Mammary epithelial cell (primary cell): ENCODE results near the gene AKT2.

Source experiments
- EZH2 ChIP-seq: IDR thresholded peaks from 2 replicates; pipeline ENCODE4 v1.6.1; 2012; ENCODE audit warnings: low read length, inconsistent platforms, borderline replicate concordance
- TF ChIP-seq, protein P1 (sequence below), 2 donors: IDR thresholded peaks in 1 of 2; conservative IDR thresholded peaks in 1 of 2; 2 replicates each; pipeline ENCODE4 v1.5.1; 2011 to 2012; ENCODE audit warnings: inconsistent platforms in 2 of 2, low read length in 2 of 2, mild to moderate bottlenecking in 2 of 2, control low read depth in 1 of 2, low read depth in 1 of 2; ENCODE audit not compliant: insufficient read depth in 1 of 2; ENCODE audit errors: extremely low read depth in 1 of 2

- no peak for TF ChIP-seq EZH2
- TF ChIP-seq, protein P1, sequence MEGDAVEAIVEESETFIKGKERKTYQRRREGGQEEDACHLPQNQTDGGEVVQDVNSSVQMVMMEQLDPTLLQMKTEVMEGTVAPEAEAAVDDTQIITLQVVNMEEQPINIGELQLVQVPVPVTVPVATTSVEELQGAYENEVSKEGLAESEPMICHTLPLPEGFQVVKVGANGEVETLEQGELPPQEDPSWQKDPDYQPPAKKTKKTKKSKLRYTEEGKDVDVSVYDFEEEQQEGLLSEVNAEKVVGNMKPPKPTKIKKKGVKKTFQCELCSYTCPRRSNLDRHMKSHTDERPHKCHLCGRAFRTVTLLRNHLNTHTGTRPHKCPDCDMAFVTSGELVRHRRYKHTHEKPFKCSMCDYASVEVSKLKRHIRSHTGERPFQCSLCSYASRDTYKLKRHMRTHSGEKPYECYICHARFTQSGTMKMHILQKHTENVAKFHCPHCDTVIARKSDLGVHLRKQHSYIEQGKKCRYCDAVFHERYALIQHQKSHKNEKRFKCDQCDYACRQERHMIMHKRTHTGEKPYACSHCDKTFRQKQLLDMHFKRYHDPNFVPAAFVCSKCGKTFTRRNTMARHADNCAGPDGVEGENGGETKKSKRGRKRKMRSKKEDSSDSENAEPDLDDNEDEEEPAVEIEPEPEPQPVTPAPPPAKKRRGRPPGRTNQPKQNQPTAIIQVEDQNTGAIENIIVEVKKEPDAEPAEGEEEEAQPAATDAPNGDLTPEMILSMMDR (conservative IDR thresholded peaks at IDR 0.05 in 1 of 2, IDR thresholded peaks at IDR 0.05 in 1 of 2; ENCODE audit: extremely low read depth in 1 of 2, insufficient read depth in 1 of 2, low read depth in 1 of 2, low read length in 2 of 2), result no peak
Observed at GRCh38 chr19:40228863-40229262, 56.3 kb downstream of the AKT2 start.
